GM10847 (cell line): ENCODE measurements around the gene KICS2.

ENCODE experiments used
- POLR2A ChIP-seq: IDR thresholded peaks from 2 replicates; pipeline ENCODE4 v1.6.1; 2011; ENCODE audit not compliant: insufficient read length; ENCODE audit errors: extremely low read depth

The KICS2 gene

GRCh38 chr12:64229240-64229639 is 7.1 kb upstream of the KICS2 start:
- no peak for TF ChIP-seq POLR2A

- TF ChIP-seq POLR2A, result no peak
Measured at GRCh38 chr12:64225626-64226025, 3.5 kb upstream of the KICS2 start.

- no peak for TF ChIP-seq POLR2A
Measured at GRCh38 chr12:64221651-64222008, 466 bp downstream of the KICS2 start.

- TF ChIP-seq POLR2A, result no peak
Measured at GRCh38 chr12:64220046-64220445, 2.0 kb downstream of the KICS2 start.

- no peak for TF ChIP-seq POLR2A
Measured at GRCh38 chr12:64219145-64219544, 3.0 kb downstream of the KICS2 start.

- TF ChIP-seq POLR2A, result no peak
Measured at GRCh38 chr12:64218597-64218996, 3.5 kb downstream of the KICS2 start.

- no peak for TF ChIP-seq POLR2A
Measured at GRCh38 chr12:64216239-64216638, 5.9 kb downstream of the KICS2 start.

GRCh38 chr12:64212119-64212746 is 9.9 kb downstream of the KICS2 start:
- TF ChIP-seq POLR2A, result no peak

- TF ChIP-seq POLR2A, result no peak
Measured at GRCh38 chr12:64207453-64207852, 14.6 kb downstream of the KICS2 start.

- TF ChIP-seq POLR2A, result no peak
Measured at GRCh38 chr12:64205542-64205941, 16.6 kb downstream of the KICS2 start.

- TF ChIP-seq POLR2A, result no peak
Measured at GRCh38 chr12:64203775-64204174, 18.3 kb downstream of the KICS2 start.

- no peak for TF ChIP-seq POLR2A
Measured at GRCh38 chr12:64203036-64203435, 19.1 kb downstream of the KICS2 start.

GRCh38 chr12:64194333-64195149 is 27.6 kb downstream of the KICS2 start:
- no peak for TF ChIP-seq POLR2A

GRCh38 chr12:64193931-64194330 is 28.2 kb downstream of the KICS2 start:
- no peak for TF ChIP-seq POLR2A

GRCh38 chr12:64192644-64193444 is 29.3 kb downstream of the KICS2 start:
- no peak for TF ChIP-seq POLR2A

GRCh38 chr12:64190140-64190539 is 32.0 kb downstream of the KICS2 start:
- no peak for TF ChIP-seq POLR2A
